ENCODE results near the gene ASPSCR1. TPM values are rescaled to one million over a fixed set of nuclear protein-coding genes. Genes with fewer than 3 reads are reported as not detected.

Gene ASPSCR1
- total RNA-seq, 4 donors from 2014 or later: 24.0 to 44.7 (median 32.0) TPM

- in situ Hi-C loops (cut with MboI; ENCODE audit: low sequenced_read_pairs in 4 of 4): loop anchor here (10.0 to 25.0 kb wide), 2 partner anchors 102 to 119 kb away; no protein-coding TSS in a partner anchor
- intact Hi-C loops (cut with DNase I; ENCODE audit: low total_unique reads): loop anchor here (5.0 kb wide), 1 partner anchor 202 kb away; no protein-coding TSS in a partner anchor
- no peak for DNase-seq
Observed at GRCh38 chr17:82035488-82035887, 58.1 kb downstream of the ASPSCR1 start.

DNA sequence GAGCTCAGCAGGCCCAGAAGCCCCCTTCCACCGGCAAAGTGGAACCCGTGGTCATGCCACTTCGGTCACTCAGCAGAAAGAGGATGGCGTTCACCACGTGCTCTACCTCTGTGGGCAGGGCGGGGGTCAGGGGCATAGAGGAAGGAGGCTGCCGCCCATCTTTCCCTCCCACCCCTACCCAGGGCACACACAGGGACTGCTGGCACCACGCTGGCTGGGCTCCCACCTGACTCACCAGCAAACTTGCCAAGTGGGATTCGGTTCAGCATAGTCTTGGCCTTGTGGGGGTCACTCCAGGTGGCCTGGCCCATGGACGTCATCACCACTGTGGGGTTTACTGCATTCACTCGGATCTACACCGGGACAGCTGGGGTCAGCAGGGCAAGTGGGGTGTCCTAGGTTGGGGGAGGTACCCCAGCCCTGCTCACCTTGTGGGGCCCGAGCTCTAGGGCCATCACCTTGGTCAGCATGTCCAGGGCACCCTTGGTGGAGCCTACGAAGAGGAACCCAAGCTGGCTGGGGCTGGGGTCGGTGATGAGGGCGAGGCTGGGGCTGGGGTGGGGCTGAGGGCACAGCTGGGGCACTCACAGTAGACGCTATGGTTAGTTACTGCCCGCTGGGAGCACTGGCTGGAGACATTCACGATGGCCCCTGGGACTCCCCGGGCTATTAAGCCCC lies 58.7 kb downstream of the ASPSCR1 start:
- peaks cover 9 to 26% of the 10 kb centered on the region in 2 donors for H3K4me1 ChIP-seq
- intact Hi-C loops (cut with DNase I; ENCODE audit: low total_unique reads) (loop anchor here (5.0 kb wide), 1 partner anchor 201 kb away; no protein-coding TSS in a partner anchor), in situ Hi-C loops (cut with MboI; ENCODE audit: low sequenced_read_pairs in 4 of 4) (loop anchor here (10.0 to 25.0 kb wide), 2 partner anchors 101 to 119 kb away; no protein-coding TSS in a partner anchor)
- H3K27me3 ChIP-seq: peaks cover 8 to 11% (median 10%) of the 10 kb centered on the region in 3 donors
- TF ChIP-seq CTCF (IDR thresholded peaks at IDR 0.05 in 4 of 5, conservative IDR thresholded peaks at IDR 0.05 in 1 of 5) (no peak), POLR2A (IDR thresholded peaks at IDR 0.05) (no peak)
- peak overlapping the region; percentile 85 to 99 (median 95) for H3K27ac ChIP-seq
- DNase-seq (peak in 1 of 2 donors; percentile 60), ATAC-seq (no peak)
- peaks cover 3 to 16% of the 10 kb centered on the region in 2 donors for H3K36me3 ChIP-seq
- no peaks in the 10 kb centered on the region for H3K9me3 ChIP-seq
- H3K4me3 ChIP-seq: peak overlapping the region; percentile 63 to 89 (median 78)

More at GRCh38 chr17:82035488-82035887, 58.1 kb downstream of the ASPSCR1 start:
- H3K27ac ChIP-seq: peak overlapping the region in 3 of 4 donors; percentile 85 to 99 (median 92)
- peaks cover 10 to 14% (median 11%) of the 10 kb centered on the region in 3 donors for H3K27me3 ChIP-seq
- no peak overlapping the region for H3K4me3 ChIP-seq
- TF ChIP-seq POLR2A (IDR thresholded peaks at IDR 0.05) (no peak), CTCF (IDR thresholded peaks at IDR 0.05 in 4 of 5, conservative IDR thresholded peaks at IDR 0.05 in 1 of 5) (no peak)
- ATAC-seq: no peak
- no peaks in the 10 kb centered on the region for H3K9me3 ChIP-seq
- peaks cover 3 to 16% of the 10 kb centered on the region in 2 donors for H3K36me3 ChIP-seq
- peaks cover 12 to 32% of the 10 kb centered on the region in 2 donors for H3K4me1 ChIP-seq

DNA sequence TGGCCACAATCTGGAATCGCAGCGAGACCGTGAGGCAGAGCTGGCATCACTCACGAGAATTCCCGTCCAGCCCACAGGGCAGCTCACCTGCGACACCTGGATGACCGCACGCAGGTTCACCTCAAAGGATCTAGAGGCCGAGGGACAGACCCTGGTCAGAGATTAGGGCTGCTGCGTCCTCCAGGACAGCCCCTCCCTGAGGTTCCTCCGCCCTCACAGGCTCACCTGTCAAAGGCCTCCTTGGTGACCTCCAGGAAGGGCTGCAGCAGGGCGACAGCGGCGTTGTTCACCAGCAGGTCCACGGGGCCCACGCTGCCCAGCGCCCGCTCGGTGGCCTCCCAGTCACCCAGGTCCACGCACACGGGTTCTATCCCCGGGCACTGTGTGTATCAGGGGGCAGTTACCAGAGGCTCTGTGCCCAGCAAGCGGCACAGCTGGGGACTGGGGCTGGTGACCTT lies 59.2 kb downstream of the ASPSCR1 start:
- peak overlapping the region; percentile 85 to 99 (median 95) for H3K27ac ChIP-seq
- no peaks in the 10 kb centered on the region for H3K9me3 ChIP-seq
- DNase-seq (no peak), ATAC-seq (no peak)
- in situ Hi-C loops (cut with MboI; ENCODE audit: low sequenced_read_pairs in 4 of 4) (loop anchor here (10.0 to 25.0 kb wide), 2 partner anchors 101 to 118 kb away; no protein-coding TSS in a partner anchor), intact Hi-C loops (cut with DNase I; ENCODE audit: low total_unique reads) (loop anchor here (1.0 to 5.0 kb wide), 3 partner anchors 13 to 201 kb away; partner anchors contain the start of genes FASN and LRRC45)
- H3K4me1 ChIP-seq: peaks cover 9 to 25% of the 10 kb centered on the region in 2 donors
- peak overlapping the region; percentile 63 to 89 (median 78) for H3K4me3 ChIP-seq
- peaks cover 7 to 11% (median 10%) of the 10 kb centered on the region in 3 donors for H3K27me3 ChIP-seq
- no peak for TF ChIP-seq POLR2A (IDR thresholded peaks at IDR 0.05)
- no peak for TF ChIP-seq CTCF (IDR thresholded peaks at IDR 0.05 in 4 of 5, conservative IDR thresholded peaks at IDR 0.05 in 1 of 5)
- peaks cover 3 to 16% of the 10 kb centered on the region in 2 donors for H3K36me3 ChIP-seq

GRCh38 chr17:82037092-82037888 lies 59.9 kb downstream of the ASPSCR1 start, which contains the start of gene DCXR:
Gene DCXR (minus strand): TSS chr17:82037697. CDS start chr17:82037682, 15 bp downstream.
- H3K36me3 ChIP-seq: peaks cover 3 to 16% of the 10 kb centered on the region in 2 donors
- ATAC-seq: peak; percentile 97 to 99
- intact Hi-C loops (cut with DNase I; ENCODE audit: low total_unique reads) (loop anchor here (1.0 to 5.0 kb wide), 3 partner anchors 14 to 200 kb away; partner anchors contain the start of genes FASN and LRRC45), in situ Hi-C loops (cut with MboI; ENCODE audit: low sequenced_read_pairs in 4 of 4) (loop anchor here (10.0 to 25.0 kb wide), 2 partner anchors 100 to 118 kb away; no protein-coding TSS in a partner anchor)
- H3K27ac ChIP-seq: peak within 1 kb of the TSS; percentile 85 to 99 (median 95)
- H3K9me3 ChIP-seq: no peaks in the 10 kb centered on the region
- H3K27me3 ChIP-seq: peaks cover 2 to 8% (median 6%) of the 10 kb centered on the region in 3 donors
- peak within 1 kb of the TSS; percentile 63 to 89 (median 78) for H3K4me3 ChIP-seq
- TF ChIP-seq CTCF (IDR thresholded peaks at IDR 0.05 in 4 of 5, conservative IDR thresholded peaks at IDR 0.05 in 1 of 5) (peak; percentile 49 to 85 (median 78)), POLR2A (IDR thresholded peaks at IDR 0.05) (peak; percentile 98 to 99)
- peak; percentile 97 to 98 for DNase-seq
- peaks cover 9 to 22% of the 10 kb centered on the region in 2 donors for H3K4me1 ChIP-seq
